ENCODE data around the gene NTN1. TPM values are rescaled to one million over a fixed set of nuclear protein-coding genes. Genes with fewer than 3 reads are reported as not detected.

Gene NTN1
- total RNA-seq, 1 experiment from 2014 or later, result 4.2 TPM

DNA sequence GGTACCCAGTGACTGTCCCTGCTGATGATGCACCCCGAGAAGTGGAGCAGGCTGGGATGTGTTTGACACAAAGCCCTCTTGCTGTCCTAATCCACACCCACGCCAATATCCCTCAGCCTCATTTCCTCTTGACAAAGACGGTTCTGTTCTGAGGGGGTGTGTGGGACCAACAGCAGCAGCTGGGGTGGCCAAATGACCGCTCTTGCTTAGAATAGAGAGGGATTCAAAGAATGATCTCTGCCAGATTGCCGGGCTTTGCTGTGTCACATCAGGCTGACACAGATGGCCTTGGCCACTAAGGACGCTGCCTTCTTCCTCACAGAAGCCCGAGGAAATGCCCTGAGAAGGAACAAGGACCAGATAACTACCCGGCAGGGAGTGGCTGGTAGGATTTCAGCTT, 250.7 kb downstream of the NTN1 start:
- no peak overlapping the region for H3K9ac ChIP-seq (ENCODE audit: low read length)
- H3K4me2 ChIP-seq (ENCODE audit: low read length), result no peak overlapping the region
- H3K27ac ChIP-seq (ENCODE audit: low read depth, low read length), result no peak overlapping the region
- BruUV-seq (replicated peaks), result no TSS peak
- TF ChIP-seq, protein P1, sequence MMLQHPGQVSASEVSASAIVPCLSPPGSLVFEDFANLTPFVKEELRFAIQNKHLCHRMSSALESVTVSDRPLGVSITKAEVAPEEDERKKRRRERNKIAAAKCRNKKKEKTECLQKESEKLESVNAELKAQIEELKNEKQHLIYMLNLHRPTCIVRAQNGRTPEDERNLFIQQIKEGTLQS (IDR thresholded peaks at IDR 0.05), result no peak
- H3K27me3 ChIP-seq (ENCODE audit: insufficient read depth, low read length), result no peaks in the 10 kb centered on the region
- no peaks in the 10 kb centered on the region for H3K4me1 ChIP-seq (ENCODE audit: control insufficient read depth in 1 of 2, insufficient read depth in 2 of 2, low read length in 2 of 2)
- CTCF ChIA-PET, result no interaction called here
- RAD21 ChIA-PET (ENCODE audit: low non-redundant PET in 1 of 2, low total read pairs in 2 of 2, uncharacterized antibody in 2 of 2, unreplicated experiment in 2 of 2), result no interaction called here
- H3K79me2 ChIP-seq (ENCODE audit: insufficient read depth, low read length), result no peaks in the 10 kb centered on the region
- no peaks in the 10 kb centered on the region for H3K36me3 ChIP-seq (ENCODE audit: control insufficient read depth in 1 of 2, insufficient read depth in 2 of 2, low read length in 2 of 2)
- DNase-seq (ENCODE audit: low read depth, low spot score), result no peak
- H3K9me2 ChIP-seq (ENCODE audit: insufficient read depth), result no peaks in the 10 kb centered on the region
- no peak overlapping the region for H2AFZ ChIP-seq (ENCODE audit: low read depth, low read length, poor library complexity, severe bottlenecking)
- intact Hi-C loops (cut with micrococcal nuclease), result no loop called here
- no peaks in the 10 kb centered on the region for H4K20me1 ChIP-seq (ENCODE audit: insufficient read depth)
- no peak overlapping the region for H3K4me3 ChIP-seq (replicated peaks in 1 of 2; ENCODE audit: low read depth in 1 of 2, low read length in 2 of 2)
- POLR2A ChIA-PET, result no interaction called here
- no peaks in the 10 kb centered on the region for H3K9me3 ChIP-seq (ENCODE audit: control insufficient read depth in 1 of 2, insufficient read depth in 1 of 2, low read depth in 1 of 2, low read length in 2 of 2)
- no peak for ATAC-seq

DNA sequence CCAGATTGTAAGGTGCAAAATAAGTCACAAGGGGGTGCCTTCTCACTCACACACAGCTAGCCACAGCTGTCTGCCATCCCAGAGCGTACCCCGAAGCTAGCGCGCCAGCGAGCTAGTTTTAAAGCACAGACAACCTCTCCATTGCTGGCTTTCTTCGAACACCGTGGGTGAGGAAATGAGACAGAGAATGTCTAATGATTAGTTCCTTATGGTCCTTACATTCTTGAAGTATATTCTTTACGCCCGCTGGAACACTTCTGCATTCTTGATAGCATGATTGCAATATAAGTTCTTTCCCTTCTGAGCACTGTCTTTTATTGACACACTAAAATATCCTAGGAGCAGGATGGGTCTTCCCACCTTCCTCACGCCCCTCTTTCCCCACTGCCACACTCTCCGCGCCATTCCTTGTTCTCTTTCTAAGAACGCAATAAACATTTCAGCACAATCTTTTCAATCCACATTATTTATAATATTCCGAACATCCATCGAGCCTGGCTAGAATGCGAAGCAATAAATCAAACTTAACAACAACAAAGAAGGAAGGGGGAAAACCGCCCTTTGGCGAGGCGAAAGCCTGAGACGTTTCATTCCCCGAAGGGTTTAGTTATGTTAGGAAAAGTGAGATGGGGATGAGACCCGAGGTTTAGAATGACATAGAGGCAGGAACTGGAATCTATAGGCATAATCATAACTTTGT, 251.3 kb downstream of the NTN1 start:
- H3K9me2 ChIP-seq (ENCODE audit: insufficient read depth), result no peaks in the 10 kb centered on the region
- no peaks in the 10 kb centered on the region for H3K9me3 ChIP-seq (ENCODE audit: control insufficient read depth in 1 of 2, insufficient read depth in 1 of 2, low read depth in 1 of 2, low read length in 2 of 2)
- no peak overlapping the region for H3K4me3 ChIP-seq (replicated peaks in 1 of 2; ENCODE audit: low read depth in 1 of 2, low read length in 2 of 2)
- RAD21 ChIA-PET (ENCODE audit: low non-redundant PET in 1 of 2, low total read pairs in 2 of 2, uncharacterized antibody in 2 of 2, unreplicated experiment in 2 of 2), result no interaction called here
- H4K20me1 ChIP-seq (ENCODE audit: insufficient read depth), result no peaks in the 10 kb centered on the region
- no peak overlapping the region for H3K9ac ChIP-seq (ENCODE audit: low read length)
- ATAC-seq (no peak), DNase-seq (ENCODE audit: low read depth, low spot score) (no peak)
- no peaks in the 10 kb centered on the region for H3K36me3 ChIP-seq (ENCODE audit: control insufficient read depth in 1 of 2, insufficient read depth in 2 of 2, low read length in 2 of 2)
- H2AFZ ChIP-seq (ENCODE audit: low read depth, low read length, poor library complexity, severe bottlenecking), result no peak overlapping the region
- POLR2A ChIA-PET, result no interaction called here
- TF ChIP-seq, protein P2, sequence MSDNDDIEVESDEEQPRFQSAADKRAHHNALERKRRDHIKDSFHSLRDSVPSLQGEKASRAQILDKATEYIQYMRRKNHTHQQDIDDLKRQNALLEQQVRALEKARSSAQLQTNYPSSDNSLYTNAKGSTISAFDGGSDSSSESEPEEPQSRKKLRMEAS (IDR thresholded peaks at IDR 0.05), result no peak
- TF ChIP-seq RAD21 (IDR thresholded peaks at IDR 0.05; ENCODE audit: low read depth), result 0 out of 2 replicates have a peak, but pooled peaks have one; percentile 14
- intact Hi-C loops (cut with micrococcal nuclease), result no loop called here
- H3K27me3 ChIP-seq (ENCODE audit: insufficient read depth, low read length), result no peaks in the 10 kb centered on the region
- no peaks in the 10 kb centered on the region for H3K79me2 ChIP-seq (ENCODE audit: insufficient read depth, low read length)
- CTCF ChIA-PET, result no interaction called here
- no peak overlapping the region for H3K4me2 ChIP-seq (ENCODE audit: low read length)
- no peak overlapping the region for H3K27ac ChIP-seq (ENCODE audit: low read depth, low read length)
- no TSS peak for BruUV-seq (replicated peaks)
- no peaks in the 10 kb centered on the region for H3K4me1 ChIP-seq (ENCODE audit: control insufficient read depth in 1 of 2, insufficient read depth in 2 of 2, low read length in 2 of 2)

Data from HCT116 (cell line).